NCI-H1105 treated with DMSO at 0.1 percent for 48 hours (cell line): ENCODE results near the gene SP110.
A peak's percentile ranks its signal among the peaks of the same experiment; 100 is the strongest.
"Not testable (repeated sequence)": the region's sequence is repeated elsewhere in the genome, so short reads cannot be mapped to it uniquely, and the experiment has no call there.

ENCODE experiments used
- DNase-seq: peaks from one replicate; lab custom pipeline; 2025; lab: John Stamatoyannopoulos, UW

The SP110 gene

DNA sequence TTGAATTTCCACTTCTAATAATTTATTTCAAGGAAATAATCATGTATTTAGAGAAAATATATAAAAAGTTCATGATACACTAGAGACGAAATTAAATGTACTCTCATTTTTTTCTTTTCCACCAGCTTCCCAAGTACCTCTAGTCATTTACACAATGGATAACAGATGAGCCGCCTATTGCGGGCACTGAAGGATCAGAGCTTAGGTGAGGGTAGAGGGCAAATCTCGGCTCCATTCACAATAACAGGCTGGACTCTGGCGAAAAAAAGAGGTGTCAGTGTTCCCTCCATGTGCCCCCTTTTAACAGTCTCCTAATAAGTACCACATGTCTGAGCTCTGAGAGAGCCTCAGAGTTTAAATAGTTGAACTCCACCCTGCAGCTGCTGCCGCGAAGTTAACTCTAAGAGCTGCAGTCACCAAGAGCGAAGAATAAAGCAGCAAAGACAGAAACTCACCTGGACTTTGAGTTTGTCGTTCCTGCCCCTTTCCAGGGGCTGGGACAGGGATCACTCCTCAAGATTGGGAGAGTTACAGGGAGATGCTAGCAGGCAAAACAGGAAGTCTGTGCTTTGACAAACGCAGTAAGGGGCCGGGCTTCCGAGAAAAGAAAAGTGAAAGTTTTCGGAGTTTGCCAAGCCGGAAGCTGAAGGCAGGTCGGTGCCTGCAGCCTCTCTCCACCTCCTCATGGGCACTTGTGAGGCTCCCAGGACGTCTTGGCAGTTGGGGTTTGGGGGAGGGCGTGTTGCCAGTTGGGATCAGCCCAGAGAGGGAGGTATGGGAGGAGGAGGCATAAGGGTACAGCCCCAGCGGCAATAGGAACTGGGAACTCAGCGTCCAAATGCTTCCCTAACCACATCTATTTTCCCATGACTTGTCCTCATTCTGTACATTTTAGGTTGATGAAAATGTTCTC, at the start of gene SP110:
TSS of gene SP110 (minus strand) at position 566 of the 913 bp plus-strand sequence. CDS start 3,057 bp downstream, outside the sequence.
- DNase-seq = peak; percentile 37

- DNase-seq = no peak
These were observed 48.9 kb upstream of the SP110 start for GRCh38 chr2:230268606-230269243.

DNA sequence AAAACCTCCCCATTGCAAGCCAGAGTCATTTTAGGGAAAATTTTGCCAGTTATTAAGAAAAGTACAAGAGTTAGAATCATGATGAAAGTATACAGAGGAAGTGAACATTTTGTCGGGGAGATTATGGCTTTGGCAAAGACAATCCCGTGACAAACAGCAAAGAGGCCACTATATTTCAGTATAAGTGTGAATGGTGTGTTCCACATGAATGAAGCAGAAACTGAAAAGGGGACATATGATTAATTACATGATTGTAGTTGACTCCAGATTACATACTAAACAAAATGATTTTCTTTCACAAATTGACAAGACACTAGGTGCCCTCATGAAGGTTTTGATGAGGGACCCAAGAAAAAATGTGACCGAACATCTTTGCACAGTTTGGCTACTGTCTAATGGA, 47.8 kb upstream of the SP110 start:
- DNase-seq = no peak

- no peak for DNase-seq
These were observed 47.3 kb upstream of the SP110 start for GRCh38 chr2:230267059-230267458.

DNA sequence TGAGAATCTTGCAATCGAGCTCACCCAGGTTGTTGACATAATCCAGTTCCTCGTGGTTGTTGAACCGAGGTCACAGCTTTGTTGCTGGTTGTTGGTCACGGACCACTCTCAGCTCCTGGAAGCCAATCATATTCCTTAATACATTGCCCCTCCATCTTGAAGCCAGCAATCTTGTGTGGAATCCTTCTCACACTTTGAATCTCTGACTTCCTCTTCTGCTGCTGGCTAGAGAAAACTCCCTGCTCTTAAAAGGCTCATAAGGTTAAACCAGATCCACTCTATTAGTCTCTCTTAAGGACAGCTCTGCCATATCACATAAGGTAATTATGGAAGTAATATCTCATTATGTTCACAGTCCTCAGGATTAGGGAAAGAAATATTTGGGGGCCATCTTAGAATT, 46.9 kb upstream of the SP110 start:
- no peak for DNase-seq

DNA sequence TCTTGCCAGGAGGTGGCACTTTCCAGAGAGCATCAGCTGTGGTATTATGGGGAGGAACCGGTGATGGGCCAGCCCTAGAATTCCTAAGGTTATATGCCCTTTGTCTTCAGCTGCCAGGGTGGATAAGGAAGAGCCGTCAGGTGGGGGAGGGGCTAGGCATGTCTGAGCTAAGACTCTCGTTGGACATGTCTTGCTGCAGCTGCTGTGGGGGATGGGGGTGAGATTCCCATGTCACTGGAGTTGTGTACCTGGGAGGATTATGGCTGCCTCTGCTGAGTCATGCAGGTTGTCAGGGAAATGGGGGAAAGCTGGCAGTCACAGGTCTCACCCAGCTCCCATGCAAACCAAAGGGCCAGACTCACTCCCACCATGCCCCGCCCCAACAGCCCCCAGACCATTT, 45.2 kb upstream of the SP110 start:
- DNase-seq = not testable (repeated sequence)

DNA sequence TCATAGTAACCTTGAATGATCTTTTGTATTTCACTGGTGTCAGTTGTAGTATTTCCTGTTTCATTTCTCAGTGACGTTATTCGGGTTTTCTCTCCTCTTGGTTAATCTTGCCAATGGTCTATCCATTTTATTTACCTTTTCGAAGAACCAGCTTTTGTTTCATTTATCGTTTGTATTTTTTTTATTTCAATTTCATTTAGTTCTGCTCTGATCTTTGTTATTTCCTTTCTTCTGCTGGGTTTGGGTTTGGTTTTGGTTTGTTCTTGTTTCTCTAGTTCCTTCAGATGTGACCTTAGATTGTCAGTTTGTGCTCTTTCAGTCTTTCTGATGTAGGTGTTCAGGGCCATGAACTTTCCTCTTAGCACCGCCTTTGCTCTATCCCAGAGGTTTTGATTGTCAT, 42.5 kb upstream of the SP110 start:
- DNase-seq = no peak

GRCh38 chr2:230258483-230258882, 38.7 kb upstream of the SP110 start:
- DNase-seq = no peak

DNA sequence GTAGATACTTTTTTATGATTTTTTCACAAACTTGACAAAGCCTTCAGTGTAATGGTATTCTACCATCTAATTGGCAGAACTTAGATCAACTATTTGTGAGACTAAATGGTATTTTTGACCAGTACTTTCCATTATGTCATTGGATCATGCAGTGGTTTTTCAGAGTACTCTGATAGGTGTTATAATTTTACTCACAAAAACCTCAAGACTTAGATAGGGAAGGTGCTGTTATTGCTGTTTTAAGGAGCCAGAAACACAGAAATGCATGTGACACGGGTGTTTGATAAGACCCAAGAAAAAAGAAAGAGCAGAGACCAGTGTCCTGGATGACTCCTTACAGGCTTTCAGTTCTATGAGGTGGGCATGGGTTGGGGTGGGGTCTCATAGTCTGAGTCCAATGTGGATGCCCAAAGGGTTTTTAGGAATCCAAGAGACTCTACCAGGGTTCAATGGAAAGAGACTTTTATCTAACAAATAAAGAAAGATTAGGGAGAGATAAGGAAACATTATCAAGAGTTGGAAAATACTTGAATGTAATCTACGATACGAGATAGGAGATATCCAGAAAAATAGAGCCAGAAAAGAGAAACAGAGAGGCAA, 37.0 kb upstream of the SP110 start:
- no peak for DNase-seq

DNA sequence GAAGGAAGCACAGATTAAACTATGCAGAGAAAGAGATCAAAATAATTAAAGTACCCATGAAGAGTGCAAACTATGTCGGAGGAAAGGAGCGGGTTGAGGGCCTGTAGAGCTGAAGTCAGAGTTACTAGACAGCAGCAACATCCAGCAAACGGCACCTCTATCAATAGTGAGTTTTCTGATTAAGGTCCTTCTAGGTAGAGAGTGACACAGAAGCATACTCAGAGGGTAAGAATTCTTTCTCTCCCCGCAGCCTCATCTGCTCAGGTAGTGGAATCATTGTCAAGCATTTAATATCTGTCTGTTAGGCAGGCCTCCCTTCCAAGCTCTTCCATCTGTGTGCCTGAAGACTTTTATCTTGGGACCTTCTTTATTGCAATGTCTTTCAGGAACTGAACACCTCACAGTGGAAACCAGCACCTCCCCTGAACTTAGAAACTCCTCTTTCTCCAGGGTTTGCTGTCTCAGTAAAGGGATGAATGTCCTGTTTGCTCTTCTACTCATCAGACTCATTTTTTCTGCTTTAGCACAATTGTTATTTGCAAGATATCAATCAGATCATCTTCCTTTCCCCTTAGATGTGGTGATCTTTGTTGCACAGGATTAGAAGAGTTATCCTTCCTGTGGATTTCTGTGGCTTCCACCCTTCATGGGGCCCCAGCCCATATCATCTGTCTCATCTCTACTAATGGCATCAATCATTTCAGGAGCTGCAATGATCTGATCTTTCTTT, 34.5 kb upstream of the SP110 start:
- DNase-seq = no peak

DNA sequence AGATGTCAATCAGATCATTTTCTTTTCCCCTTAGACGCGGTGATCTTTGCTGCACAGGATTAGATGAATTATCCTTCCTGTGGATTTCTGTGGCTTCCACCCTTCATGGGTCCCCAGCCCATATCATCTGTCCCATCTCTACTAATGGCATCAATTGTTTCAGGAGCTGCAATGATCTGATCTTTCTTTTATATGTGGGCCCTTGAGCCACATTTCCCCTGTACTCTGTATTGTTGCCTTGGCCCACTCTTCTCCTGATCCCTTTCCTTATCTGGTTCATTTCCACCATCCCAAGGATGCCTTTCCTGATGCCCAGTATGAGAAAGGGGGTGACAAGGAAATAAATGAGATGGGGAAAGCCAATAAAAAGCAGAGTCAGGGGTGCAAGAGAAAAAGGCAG, 30.4 kb upstream of the SP110 start:
- DNase-seq = no peak

DNA sequence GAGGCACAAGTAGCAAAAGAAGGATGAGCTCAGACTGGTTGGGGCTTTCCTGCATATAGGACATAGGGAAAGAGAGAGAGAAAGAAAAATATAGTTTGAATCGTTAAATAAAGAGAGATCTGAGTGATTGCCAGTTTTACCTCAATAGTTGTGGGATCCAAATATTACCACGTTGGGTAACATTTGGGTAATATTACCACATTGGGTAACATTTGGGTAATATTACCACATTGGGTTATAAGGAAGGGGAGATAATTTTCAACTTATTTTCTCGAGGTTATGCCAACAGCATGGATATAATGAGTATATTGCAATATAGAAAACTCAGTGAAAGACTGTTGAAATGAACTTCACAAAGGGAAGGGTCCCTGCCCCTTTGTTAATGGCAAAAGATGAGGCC, 26.4 kb upstream of the SP110 start:
- no peak for DNase-seq

GRCh38 chr2:230244211-230244610, 24.4 kb upstream of the SP110 start:
- DNase-seq = no peak

DNA sequence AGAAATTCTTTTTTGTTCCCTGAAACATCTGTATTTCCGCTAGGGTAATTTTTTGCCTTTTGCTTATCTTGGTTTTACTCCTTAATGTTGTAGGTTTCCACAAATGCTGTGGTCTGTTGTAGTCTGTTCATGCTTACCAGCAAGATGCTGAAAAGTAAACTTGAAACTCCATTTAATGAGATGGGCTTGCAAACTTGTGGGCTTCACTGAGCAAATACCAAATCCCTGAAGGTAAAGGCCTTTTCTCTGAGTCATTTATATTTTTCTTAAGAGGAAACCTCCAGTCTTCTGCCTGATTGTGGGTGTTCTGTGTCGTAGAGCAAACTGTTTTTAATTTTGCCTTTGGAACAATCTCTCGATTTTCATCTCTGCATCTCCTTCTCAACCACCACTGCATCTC, 15.1 kb upstream of the SP110 start:
- DNase-seq = no peak

DNA sequence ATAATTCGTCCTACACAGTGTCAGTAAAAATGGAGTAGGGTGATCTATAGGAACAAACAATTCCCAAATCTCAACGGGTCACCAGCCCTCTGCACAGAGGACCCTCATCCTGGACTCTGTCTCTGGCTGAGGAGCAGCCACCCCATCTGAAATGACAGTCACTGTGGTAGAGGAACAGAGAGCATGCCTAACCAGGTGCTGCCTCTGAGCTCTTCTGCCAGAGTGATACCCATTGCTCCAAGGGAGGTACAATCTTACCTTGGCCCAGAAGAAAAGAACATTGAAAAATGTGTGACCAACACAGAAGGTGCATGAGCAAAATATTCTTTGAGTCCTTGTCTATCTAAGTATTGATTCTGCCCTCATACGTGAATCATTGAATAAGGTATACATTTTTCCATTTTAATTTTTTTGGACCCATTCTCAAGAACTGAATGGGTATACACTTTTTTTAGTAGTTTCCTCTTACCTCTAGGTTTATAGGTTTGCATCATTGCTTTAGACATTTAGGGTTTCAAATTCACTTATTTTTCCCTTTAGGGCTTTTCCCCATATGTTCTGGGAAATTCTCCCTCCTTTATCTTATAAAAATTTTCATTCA, 14.4 kb upstream of the SP110 start:
- DNase-seq = no peak

GRCh38 chr2:230231251-230231650, 11.5 kb upstream of the SP110 start:
- DNase-seq = no peak

DNA sequence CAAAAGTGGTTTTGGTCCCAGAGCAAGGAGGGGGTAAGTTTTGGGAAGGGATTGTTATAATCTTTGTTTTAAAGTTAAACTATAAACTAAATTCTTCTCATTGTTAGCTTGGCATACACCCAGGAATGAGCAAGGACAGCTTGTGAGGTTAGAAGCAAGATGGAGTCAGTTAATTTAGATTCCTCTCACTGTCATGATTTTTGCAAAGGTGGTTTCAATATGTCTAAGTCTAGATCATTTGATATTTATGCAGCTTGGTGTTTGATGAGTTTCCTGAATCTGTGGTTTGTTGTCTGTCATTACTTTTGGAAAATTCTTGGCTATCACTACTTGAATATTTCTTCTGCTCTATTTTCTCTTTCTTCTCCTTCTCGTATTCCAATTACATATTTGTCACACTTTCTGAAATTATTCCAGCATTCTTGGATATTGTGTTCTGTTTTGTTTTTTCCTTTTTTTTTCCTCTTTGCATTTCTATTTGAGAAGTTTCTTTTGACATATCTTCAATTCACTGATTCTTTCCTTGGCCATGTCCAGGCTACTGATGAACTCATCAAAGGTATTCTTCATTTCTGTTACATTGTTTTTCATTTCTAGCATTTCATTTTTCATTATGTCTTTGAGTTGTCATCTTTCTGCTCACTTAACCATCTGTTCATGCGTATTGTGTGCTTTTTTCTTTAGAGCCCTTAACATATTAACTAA, 10.9 kb upstream of the SP110 start:
- DNase-seq = no peak

- no peak for DNase-seq
These were observed 10.3 kb upstream of the SP110 start for GRCh38 chr2:230230087-230230486.

GRCh38 chr2:230227216-230227615, 7.4 kb upstream of the SP110 start:
- DNase-seq = no peak

GRCh38 chr2:230226051-230226551, 6.3 kb upstream of the SP110 start:
- DNase-seq = no peak

DNA sequence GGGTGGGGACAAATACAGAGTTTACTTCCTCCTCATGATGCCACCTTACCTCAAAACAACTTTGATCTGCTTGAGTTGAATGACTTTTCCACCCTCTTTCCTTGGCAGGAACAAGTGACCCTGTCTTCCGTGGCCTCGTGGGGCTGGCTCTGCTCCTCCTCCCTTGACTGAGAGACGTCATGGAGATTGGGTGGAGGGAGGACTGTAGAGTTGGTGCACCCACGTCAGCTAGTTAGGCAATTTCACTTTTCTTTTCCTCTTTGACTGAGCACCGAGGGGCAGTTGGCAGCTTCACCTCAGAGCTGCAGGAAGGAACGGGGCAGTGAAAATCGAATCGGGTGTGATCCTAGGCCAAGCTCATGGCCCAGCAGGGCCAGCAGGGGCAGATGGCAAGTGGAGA, 5.7 kb upstream of the SP110 start, which contains the start of gene SP140:
TSS of gene SP140 (plus strand) at position 251 of the 400 bp plus-strand sequence. CDS start at position 360, 109 bp downstream.
- DNase-seq = no peak
